ENCODE results near the gene ZNF527. TPM values are rescaled to one million over a fixed set of nuclear protein-coding genes. Genes with fewer than 3 reads are reported as not detected.
"Not testable (repeated sequence)": the region's sequence is repeated elsewhere in the genome, so short reads cannot be mapped to it uniquely, and the experiment has no call there.

Gene ZNF527
- total RNA-seq = 1.6 TPM

DNA sequence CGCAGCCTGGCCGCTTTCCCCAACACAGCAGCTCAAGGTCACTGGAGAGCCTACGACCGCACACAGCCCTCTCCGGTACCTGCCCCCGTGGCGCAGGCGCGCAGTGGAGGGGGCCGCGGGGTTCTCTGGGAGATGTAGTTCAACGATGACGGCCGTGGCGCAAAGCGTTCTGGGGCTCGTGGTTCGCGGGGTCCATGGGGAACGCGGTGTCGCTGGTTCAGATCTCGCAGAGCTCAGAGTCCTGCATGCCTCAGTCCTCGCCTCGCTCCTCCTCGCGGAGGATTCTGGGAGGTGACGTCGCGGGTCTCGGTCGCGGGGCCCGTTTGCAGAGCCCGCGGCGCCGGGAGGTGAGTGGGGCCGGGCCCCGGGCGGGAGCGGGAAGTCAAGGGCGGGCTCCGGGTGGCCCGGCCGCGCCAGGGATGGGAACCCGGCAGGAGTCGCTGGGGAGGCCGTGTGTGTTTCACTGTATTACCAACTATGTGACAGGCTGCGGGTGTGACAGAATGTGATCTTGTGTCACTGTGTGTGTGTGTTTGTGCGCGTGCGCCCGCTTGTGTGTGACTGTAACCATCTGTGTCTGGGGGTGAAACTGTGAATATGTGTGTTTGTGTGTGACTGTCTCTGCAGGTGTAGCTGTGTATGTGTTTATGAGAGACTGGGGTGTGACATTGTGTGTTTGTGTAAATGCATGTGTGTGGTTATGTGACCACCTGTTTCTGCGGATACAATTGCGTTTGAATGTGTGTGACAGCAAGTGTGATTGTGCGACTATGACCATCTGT is at the start of gene ZNF527:
TSS of gene ZNF527 (plus strand) at position 220 of the 782 bp plus-strand sequence. CDS start 3,100 bp downstream, outside the sequence.
- ATAC-seq (peak; percentile 98), DNase-seq (ENCODE audit: low spot score) (peak; percentile 99)

- DNase-seq (ENCODE audit: low spot score) = no peak
- peak; percentile 36 for ATAC-seq
Observed at GRCh38 chr19:37329686-37330085, 41.2 kb upstream of the ZNF527 start.

DNA sequence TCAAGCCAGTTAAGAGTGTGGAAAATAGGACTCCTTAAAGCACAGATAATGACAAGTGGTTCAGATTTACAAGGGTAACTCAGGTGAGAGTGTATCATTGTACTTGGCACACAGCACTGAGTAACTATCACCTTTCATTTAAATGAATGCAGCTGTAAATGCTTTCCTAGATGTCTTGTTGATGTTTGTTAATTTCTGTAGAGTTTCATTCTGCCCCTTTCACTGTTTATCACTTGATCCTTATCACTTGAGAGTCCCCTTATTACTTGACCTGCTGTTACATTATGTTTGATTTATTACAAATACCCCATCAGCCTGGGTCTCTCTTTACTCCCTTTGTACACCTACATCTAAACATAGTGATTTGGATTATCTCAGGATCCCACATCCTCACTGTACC is 38.1 kb upstream of the ZNF527 start:
- ATAC-seq = no peak

DNA sequence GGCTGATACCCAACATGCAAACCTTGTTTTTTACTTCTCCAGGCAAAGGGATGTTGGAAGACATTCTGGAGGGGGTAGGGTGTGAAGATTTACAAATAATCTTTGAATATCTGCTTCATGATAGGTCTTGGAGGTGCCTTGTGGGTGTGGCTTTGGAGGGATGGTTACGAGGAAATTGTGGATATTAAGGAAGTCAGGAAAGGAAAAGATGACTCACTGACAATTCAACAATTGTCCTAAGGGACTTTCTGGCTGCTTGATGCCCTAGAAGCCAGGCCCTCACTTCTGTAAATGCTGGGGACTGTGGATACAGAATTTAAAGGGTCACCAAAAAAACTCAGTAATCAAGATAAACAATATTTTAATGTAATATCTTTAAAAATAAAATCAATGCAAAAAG is 37.4 kb upstream of the ZNF527 start:
- DNase-seq (ENCODE audit: low spot score) (no peak), ATAC-seq (no peak)

More for the DNA sequence above, 38.1 kb upstream of the ZNF527 start:
- DNase-seq (ENCODE audit: low spot score) = no peak

GRCh38 chr19:37334179-37335071 is 36.5 kb upstream of the ZNF527 start:
- DNase-seq (ENCODE audit: low spot score) (peak; percentile 90), ATAC-seq (peak; percentile 100)

GRCh38 chr19:37342753-37343152 is 28.1 kb upstream of the ZNF527 start:
- DNase-seq (ENCODE audit: low spot score) = no peak
- ATAC-seq = no peak

DNA sequence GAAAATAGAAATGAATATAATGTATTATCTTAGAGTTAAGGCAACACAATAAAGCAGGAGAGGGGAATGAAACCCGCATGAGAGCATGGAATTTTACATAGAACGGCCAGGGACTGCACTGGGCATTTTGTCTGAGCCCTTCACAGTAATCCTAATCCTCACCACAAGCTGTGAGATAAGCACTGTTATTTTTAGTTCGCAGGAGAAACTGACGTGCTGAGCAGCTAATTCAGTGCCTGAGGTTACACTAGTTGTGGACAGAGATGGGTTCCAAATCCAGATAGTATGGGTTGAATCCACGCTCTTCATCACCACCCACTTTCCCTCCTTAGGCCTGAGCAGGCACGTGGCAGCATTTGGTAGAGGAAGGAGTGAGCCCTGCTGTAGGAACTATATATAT is 24.8 kb upstream of the ZNF527 start:
- DNase-seq (ENCODE audit: low spot score) (no peak), ATAC-seq (no peak)

- no peak for DNase-seq (ENCODE audit: low spot score)
- ATAC-seq = no peak
Observed at GRCh38 chr19:37348060-37348459, 22.8 kb upstream of the ZNF527 start.

- ATAC-seq = no peak
Observed at GRCh38 chr19:37353968-37354367, 16.9 kb upstream of the ZNF527 start.

GRCh38 chr19:37355901-37356300 is 15.0 kb upstream of the ZNF527 start:
- DNase-seq (ENCODE audit: low spot score) (no peak), ATAC-seq (no peak)

More at GRCh38 chr19:37353968-37354367, 16.9 kb upstream of the ZNF527 start:
- no peak for DNase-seq (ENCODE audit: low spot score)

DNA sequence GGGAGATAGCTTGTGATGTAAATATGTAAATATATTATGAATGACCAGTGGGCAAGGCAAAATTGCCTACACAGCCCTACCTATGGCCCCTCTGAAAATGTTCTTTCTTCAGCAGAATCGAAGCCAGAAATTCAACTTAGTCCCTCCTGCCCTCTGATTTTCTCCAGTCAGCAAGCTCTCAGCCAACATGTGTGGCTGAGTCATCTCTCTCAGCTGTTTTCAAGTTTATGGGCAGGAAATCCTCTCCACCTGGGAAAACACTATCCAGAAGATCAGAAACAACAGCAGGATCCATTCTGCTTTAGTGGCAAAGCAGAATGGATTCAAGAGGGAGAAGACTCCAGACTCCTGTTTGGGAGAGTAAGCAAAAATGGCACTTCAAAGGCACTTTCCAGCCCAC is 8.9 kb upstream of the ZNF527 start:
- no peak for DNase-seq (ENCODE audit: low spot score)
- ATAC-seq = no peak

GRCh38 chr19:37362733-37363132 is 8.2 kb upstream of the ZNF527 start:
- DNase-seq (ENCODE audit: low spot score) (no peak), ATAC-seq (no peak)

- not testable (repeated sequence) for ATAC-seq; DNase-seq (ENCODE audit: low spot score)
Observed at GRCh38 chr19:37370386-37370879, 466 bp upstream of the ZNF527 start.

DNA sequence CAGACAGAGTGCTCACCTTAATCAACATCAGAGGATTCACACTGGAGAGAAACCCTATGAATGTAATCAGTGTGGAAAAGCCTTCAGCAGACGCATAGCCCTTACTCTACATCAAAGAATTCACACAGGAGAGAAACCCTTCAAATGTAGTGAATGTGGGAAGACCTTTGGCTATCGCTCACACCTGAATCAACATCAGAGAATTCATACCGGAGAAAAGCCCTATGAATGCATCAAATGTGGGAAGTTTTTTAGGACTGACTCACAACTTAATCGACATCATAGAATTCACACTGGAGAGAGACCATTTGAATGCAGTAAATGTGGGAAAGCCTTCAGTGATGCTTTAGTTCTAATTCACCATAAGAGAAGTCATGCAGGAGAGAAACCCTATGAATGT is 18.3 kb downstream of the ZNF527 start:
- DNase-seq (ENCODE audit: low spot score) (no peak), ATAC-seq (no peak)

- not testable (repeated sequence) for ATAC-seq; DNase-seq (ENCODE audit: low spot score)
Observed at GRCh38 chr19:37391399-37391798, 20.5 kb downstream of the ZNF527 start.

GRCh38 chr19:37401078-37401477 is 30.2 kb downstream of the ZNF527 start:
- ATAC-seq (no peak), DNase-seq (ENCODE audit: low spot score) (no peak)

DNA sequence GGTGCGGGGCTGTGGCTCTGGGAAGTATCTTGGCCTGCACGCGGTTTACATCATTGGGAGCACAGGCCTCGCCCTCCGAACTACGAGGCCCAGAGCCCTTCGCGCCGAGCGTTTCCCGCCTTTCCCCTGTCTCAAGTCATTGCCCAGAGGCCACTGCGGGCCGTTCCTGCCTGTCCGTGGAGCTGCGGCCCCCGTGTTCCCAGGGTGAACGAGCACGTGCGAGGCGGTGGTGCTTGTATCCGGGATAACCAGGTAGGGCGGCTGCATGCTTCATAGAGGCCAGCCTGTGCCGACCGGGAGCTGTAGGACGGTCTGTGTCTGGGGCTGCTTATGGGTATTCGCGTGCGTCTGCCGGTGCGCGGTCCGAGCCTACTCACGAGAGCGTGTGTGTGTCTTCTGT is 32.5 kb downstream of the ZNF527 start:
- ATAC-seq = no peak
- DNase-seq (ENCODE audit: low spot score) = no peak

DNA sequence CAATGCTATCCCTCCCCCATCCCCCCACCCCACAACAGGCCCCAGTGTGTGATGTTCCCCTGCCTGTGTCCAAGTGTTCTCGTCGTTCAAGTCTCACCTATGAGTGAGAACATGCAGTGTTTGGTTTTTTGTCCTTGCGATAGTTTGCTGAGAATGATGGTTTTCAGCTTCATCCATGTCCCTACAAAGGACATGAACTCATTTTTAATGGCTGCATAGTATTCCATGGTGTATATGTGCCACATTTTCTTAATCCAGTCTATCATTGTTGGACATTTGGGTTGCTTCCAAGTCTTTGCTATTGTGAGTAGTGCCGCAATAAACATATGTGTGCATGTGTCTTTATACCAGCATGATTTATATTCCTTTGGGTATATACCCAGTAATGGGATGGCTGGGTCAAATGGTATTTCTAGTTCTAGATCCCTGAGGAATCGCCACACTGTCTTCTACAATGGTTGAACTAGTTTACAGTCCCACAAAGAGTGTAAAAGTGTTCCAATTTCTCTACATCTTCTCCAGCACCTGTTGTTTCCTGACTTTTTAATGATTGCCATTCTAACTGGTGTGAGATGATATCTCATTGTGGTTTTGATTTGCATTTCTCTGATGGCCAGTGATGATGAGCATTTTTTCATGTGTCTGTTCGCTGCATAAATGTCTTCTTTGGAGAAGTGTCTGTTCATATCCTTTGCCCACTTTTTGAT is 35.4 kb downstream of the ZNF527 start:
- ATAC-seq; DNase-seq (ENCODE audit: low spot score): not testable (repeated sequence)

GRCh38 chr19:37412700-37413099 is 41.8 kb downstream of the ZNF527 start:
- ATAC-seq = no peak

DNA sequence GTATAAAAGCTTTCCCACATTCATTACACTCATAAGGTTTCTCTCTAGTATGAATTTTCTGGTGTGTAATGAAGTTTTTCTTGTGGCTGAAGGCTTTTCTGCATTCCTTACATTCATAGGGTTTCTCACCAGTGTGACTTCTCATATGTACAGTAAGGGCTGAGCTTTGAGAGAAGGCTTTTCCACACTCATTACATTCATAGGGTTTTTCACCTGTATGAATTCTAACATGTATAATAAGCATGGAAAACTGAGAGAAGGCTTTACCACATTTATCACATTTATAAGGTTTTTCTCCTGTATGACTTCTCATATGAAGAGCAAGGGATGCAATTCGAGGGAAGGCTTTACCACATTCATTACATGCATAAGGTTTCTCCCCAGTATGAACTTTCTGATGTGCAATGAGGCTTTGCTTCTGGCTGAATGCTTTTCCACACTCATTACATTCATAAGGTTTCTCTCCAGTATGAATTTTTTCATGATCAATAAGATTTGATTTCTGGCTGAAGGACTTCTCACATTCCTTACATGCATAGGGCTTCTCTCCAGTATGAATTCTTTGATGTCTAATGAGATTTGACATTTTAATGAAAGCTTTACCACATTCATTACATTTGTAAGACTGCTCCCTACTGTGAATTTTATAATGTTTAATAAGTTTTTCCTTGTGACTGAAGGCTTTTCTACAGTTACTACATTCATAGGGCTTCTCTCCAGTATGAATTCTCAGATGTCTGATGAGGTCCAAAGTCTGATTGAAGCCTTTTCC is 42.6 kb downstream of the ZNF527 start:
- DNase-seq (ENCODE audit: low spot score) = no peak

More at GRCh38 chr19:37412700-37413099, 41.8 kb downstream of the ZNF527 start:
- no peak for DNase-seq (ENCODE audit: low spot score)

More for the DNA sequence above, 42.6 kb downstream of the ZNF527 start:
- no peak for ATAC-seq

All from left lobe of liver (tissue), 2 donors.